Tibial artery (tissue), 4 donors: Measurements from ENCODE around the gene SMURF1.
A peak's percentile ranks its signal among the peaks of the same experiment; 100 is the strongest.

Experiments used
- DNase-seq, 2 donors: peaks; one replicate each; pipeline ENCODE4 v3.0.0-alpha.2; 2019
- H3K27ac ChIP-seq, 2 donors: fragments of 200-600 bp; sonication (generic) in 1 of 2; 1 replicate in 1 of 2; 2 replicates in 1 of 2; pipeline ENCODE4 v1.5.1; 2018 to 2019; ENCODE audit warnings: mild to moderate bottlenecking in 1 of 2
- H3K27me3 ChIP-seq, 2 donors: fragments of 200-600 bp; sonication (generic) in 1 of 2; one replicate each; pipeline versions ENCODE4 v1.5.1 to v1.6.0; 2016 to 2019
- H3K36me3 ChIP-seq, 3 donors: fragments of 200-600 bp; sonication (generic) in 2 of 3; one replicate each; pipeline ENCODE4 v1.5.1; 2016 to 2019; ENCODE audit warnings: mild to moderate bottlenecking in 2 of 3
- H3K4me1 ChIP-seq, 4 donors: fragments of 200-600 bp; sonication (generic) in 2 of 4; 1 replicate in 3 of 4; 2 replicates in 1 of 4; pipeline ENCODE4 v1.5.1; 2016 to 2019
- H3K4me3 ChIP-seq, 2 donors: fragments of 200-600 bp; sonication (generic) in 1 of 2; 1 replicate in 1 of 2; 2 replicates in 1 of 2; pipeline ENCODE4 v1.5.1; 2018 to 2019; ENCODE audit warnings: mild to moderate bottlenecking in 2 of 2
- H3K9me3 ChIP-seq, 3 donors: fragments of 200-600 bp; sonication (generic) in 1 of 3; one replicate each; pipeline ENCODE4 v1.5.1; 2016 to 2019
- intact Hi-C: fragments of 100-400 bp; cut with DNase I; formaldehyde crosslinking; loops from one replicate; pipeline ENCODE4 v1.15.0; 2023; ENCODE audit warnings: low total_unique reads
- TF ChIP-seq, protein P1 (sequence below), 2 experiments: fragments of 200-600 bp in 1 of 2; fragments of 450-650 bp in 1 of 2; IDR thresholded peaks; one replicate each; pipeline ENCODE4 v1.5.1; 2017 to 2019; ENCODE audit warnings: antibody characterized with exemption in 2 of 2, mild to moderate bottlenecking in 1 of 2, moderate library complexity in 1 of 2

Gene SMURF1

DNA sequence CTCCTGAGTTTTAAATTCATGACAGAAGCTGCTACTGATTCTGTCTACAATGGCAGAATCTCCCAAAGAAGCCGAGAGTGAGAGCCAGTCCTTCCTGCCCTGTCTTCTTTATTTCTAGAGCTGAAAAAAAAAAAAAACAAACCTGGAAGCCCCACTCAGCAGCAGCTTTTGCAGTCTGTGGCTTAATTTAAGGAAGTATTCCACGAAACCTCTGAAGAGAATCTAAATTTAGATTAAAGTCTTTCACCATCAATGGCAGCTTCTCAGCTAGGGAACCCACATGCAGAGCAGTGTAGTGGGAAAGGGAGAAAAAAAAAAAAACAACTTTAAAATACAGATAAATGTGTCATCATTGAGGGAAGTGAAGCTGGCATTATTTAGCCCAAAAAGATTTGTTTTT lies 23.4 kb downstream of the SMURF1 start:
- intact Hi-C loops, result no loop called here
- Histone ChIP-seq H3K4me1 (peaks cover 0 to 90% (median 49%) of the 10 kb centered on the region in 4 donors), H3K36me3 (no peaks in the 10 kb centered on the region), H3K4me3 (no peak overlapping the region), H3K9me3 (no peaks in the 10 kb centered on the region), H3K27ac (peak overlapping the region; percentile 80 to 83), H3K27me3 (no peaks in the 10 kb centered on the region)
- TF ChIP-seq, protein P1, sequence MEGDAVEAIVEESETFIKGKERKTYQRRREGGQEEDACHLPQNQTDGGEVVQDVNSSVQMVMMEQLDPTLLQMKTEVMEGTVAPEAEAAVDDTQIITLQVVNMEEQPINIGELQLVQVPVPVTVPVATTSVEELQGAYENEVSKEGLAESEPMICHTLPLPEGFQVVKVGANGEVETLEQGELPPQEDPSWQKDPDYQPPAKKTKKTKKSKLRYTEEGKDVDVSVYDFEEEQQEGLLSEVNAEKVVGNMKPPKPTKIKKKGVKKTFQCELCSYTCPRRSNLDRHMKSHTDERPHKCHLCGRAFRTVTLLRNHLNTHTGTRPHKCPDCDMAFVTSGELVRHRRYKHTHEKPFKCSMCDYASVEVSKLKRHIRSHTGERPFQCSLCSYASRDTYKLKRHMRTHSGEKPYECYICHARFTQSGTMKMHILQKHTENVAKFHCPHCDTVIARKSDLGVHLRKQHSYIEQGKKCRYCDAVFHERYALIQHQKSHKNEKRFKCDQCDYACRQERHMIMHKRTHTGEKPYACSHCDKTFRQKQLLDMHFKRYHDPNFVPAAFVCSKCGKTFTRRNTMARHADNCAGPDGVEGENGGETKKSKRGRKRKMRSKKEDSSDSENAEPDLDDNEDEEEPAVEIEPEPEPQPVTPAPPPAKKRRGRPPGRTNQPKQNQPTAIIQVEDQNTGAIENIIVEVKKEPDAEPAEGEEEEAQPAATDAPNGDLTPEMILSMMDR (IDR thresholded peaks at IDR 0.05), result no peak
- DNase-seq, result no peak

DNA sequence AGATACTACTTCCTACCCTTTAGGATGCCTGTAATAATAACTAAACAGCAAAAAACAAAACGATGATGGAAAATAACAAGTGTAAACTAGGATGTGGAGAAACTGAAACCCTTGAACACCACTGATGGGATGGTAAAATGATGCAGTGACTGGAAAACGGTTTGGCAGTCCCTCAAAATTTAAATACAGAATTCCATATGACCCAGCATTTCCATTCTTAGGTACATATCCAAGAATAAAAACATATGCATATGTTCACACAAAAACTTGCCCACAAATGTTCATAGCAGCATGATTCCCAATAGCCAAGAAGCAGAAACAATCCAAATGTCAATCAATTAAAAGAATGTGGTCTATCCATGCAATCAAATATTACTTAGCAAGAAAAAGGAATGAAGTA lies 25.8 kb downstream of the SMURF1 start:
- intact Hi-C loops, result no loop called here
- H3K4me1 ChIP-seq, result peaks cover 0 to 83% (median 30%) of the 10 kb centered on the region in 4 donors

DNA sequence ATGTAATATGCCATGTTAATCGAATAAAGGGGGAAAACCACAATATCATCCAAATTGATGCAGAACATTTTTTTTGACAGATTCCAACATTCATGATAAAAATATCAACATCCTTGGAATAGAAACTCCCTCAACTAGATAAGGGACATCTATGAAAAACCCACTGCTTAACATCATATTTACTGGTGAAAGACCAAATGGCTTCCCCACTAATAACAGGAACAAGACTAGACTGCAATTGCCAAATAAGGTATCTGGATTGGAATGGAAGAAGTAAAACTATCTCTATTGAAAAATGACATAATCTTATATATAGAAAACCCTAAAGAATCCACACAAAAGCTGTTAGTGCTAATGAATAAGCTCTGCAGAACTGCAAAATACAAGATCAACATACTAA lies 27.8 kb downstream of the SMURF1 start:
- peaks cover 0 to 80% (median 26%) of the 10 kb centered on the region in 4 donors for H3K4me1 ChIP-seq
- no peak overlapping the region for H3K4me3 ChIP-seq
- intact Hi-C loops, result no loop called here
- no peaks in the 10 kb centered on the region for H3K9me3 ChIP-seq
- H3K36me3 ChIP-seq, result no peaks in the 10 kb centered on the region
- DNase-seq, result no peak
- peak overlapping the region in 1 of 2 donors; percentile 60 for H3K27ac ChIP-seq
- TF ChIP-seq, protein P1 (IDR thresholded peaks at IDR 0.05), result no peak
- H3K27me3 ChIP-seq, result no peaks in the 10 kb centered on the region

More for the DNA sequence above, 25.8 kb downstream of the SMURF1 start:
- H3K36me3 ChIP-seq, result no peaks in the 10 kb centered on the region
- H3K27me3 ChIP-seq, result no peaks in the 10 kb centered on the region
- H3K27ac ChIP-seq, result peak overlapping the region; percentile 80 to 83
- DNase-seq, result no peak
- no peak overlapping the region for H3K4me3 ChIP-seq
- TF ChIP-seq, protein P1 (IDR thresholded peaks at IDR 0.05), result no peak
- no peaks in the 10 kb centered on the region for H3K9me3 ChIP-seq

DNA sequence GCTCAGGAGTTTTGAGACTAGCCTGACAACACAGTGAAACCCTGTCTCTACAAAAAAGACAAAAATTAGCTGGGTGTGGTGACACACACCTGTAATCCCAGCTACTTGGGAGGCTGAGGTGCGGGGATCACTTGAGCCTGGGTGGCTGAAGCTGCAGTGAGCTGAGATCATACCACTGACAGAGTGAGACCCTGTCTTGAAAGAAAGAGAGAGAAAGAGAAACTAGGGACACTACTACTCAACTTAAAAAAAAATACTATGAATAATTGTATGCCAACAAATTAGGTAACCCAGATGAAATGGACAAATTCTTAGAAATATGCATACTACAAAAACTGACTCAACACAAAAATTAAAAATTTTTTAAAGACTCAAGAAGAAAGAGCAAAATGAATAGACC lies 28.5 kb downstream of the SMURF1 start:
- no peak for DNase-seq
- H3K27ac ChIP-seq, result peak overlapping the region; percentile 52 to 60
- intact Hi-C loops, result no loop called here

DNA sequence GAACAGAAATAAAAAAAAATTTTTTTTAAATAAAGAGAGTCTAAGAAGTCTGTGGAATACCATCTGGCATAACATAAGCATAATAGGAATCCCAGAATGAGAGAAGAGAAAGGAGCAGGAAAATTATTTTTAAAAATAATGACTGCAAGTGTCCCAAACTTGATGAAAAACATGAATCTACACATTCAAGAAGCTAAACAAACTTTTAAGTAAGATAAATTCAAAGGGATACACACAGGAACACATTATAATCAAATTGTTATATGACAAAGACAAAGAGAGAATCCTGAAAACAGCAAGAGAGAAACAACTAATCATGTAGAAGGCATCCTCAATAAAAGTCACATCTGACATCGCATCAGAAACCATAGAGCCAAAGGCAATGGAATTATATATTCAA lies 30.9 kb downstream of the SMURF1 start:
- Histone ChIP-seq H3K9me3 (no peaks in the 10 kb centered on the region), H3K4me1 (peaks cover 8 to 80% (median 30%) of the 10 kb centered on the region in 4 donors), H3K27me3 (no peaks in the 10 kb centered on the region), H3K36me3 (no peaks in the 10 kb centered on the region), H3K27ac (peak overlapping the region; percentile 23 to 84), H3K4me3 (no peak overlapping the region)
- DNase-seq, result no peak
- intact Hi-C loops, result no loop called here
- TF ChIP-seq, protein P1 (IDR thresholded peaks at IDR 0.05), result no peak

More for the DNA sequence above, 28.5 kb downstream of the SMURF1 start:
- Histone ChIP-seq H3K4me3 (no peak overlapping the region), H3K27me3 (no peaks in the 10 kb centered on the region), H3K9me3 (no peaks in the 10 kb centered on the region), H3K36me3 (no peaks in the 10 kb centered on the region), H3K4me1 (peaks cover 0 to 80% (median 31%) of the 10 kb centered on the region in 4 donors)
- TF ChIP-seq, protein P1 (IDR thresholded peaks at IDR 0.05), result no peak

DNA sequence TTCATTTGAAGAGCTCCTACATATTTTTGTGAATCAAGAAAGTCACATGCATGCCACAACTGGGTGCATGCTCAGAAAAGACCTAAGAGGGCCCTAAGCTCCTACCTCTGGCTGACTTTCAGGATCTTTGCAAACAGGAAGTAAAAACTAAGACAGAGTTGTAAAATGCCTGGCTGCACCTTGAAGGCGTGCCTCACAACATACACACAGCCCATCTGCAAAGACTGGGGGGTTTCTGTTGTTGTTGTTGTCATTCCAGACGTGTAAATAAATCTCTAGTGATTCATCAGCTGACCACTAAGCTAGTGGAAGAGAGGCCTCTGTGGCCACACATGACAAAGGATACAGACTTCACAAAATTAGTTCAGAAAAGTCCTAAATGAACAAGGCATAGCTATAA lies 31.8 kb downstream of the SMURF1 start:
- TF ChIP-seq, protein P1 (IDR thresholded peaks at IDR 0.05), result no peak
- no peaks in the 10 kb centered on the region for H3K27me3 ChIP-seq
- no peak for DNase-seq
- H3K4me3 ChIP-seq, result no peak overlapping the region
- H3K36me3 ChIP-seq, result no peaks in the 10 kb centered on the region
- no peaks in the 10 kb centered on the region for H3K9me3 ChIP-seq
- peak overlapping the region; percentile 84 to 93 for H3K27ac ChIP-seq
- intact Hi-C loops, result no loop called here
- peaks cover 8 to 85% (median 37%) of the 10 kb centered on the region in 4 donors for H3K4me1 ChIP-seq
